D721Med (cell line): ENCODE measurements around the gene SCFD2.

Experiments
- DNase-seq: peaks from one replicate; pipeline ENCODE4 v3.0.0; 2011; ENCODE audit warnings: low spot score; ENCODE audit not compliant: insufficient read length
- FAIRE-seq: peaks from 2 replicates; lab custom pipeline; 2011; peaks lifted over from hg19 to GRCh38; lab: Jason Lieb, UNC
- CTCF ChIP-seq: IDR thresholded peaks from 2 replicates; pipeline ENCODE4 v1.5.1; 2012; ENCODE audit warnings: mild to moderate bottlenecking, control low read depth; ENCODE audit not compliant: insufficient read depth; ENCODE audit errors: missing control alignments

Gene SCFD2

GRCh38 chr4:52848254-52848653 lies 517.6 kb downstream of the SCFD2 start:
- FAIRE-seq (no peak), DNase-seq (no peak)

GRCh38 chr4:52846502-52846901 lies 519.4 kb downstream of the SCFD2 start:
- no peak for TF ChIP-seq CTCF
- FAIRE-seq = no peak
- no peak for DNase-seq

More at GRCh38 chr4:52848254-52848653, 517.6 kb downstream of the SCFD2 start:
- TF ChIP-seq CTCF = no peak

- FAIRE-seq (no peak), DNase-seq (no peak)
- no peak for TF ChIP-seq CTCF
Observed at GRCh38 chr4:52844596-52844995, 521.3 kb downstream of the SCFD2 start.

GRCh38 chr4:52843958-52844357 lies 521.9 kb downstream of the SCFD2 start:
- TF ChIP-seq CTCF = no peak
- FAIRE-seq = no peak

GRCh38 chr4:52843351-52843750 lies 522.5 kb downstream of the SCFD2 start:
- no peak for TF ChIP-seq CTCF
- DNase-seq (no peak), FAIRE-seq (no peak)

More at GRCh38 chr4:52843958-52844357, 521.9 kb downstream of the SCFD2 start:
- DNase-seq = no peak

GRCh38 chr4:52842792-52843191 lies 523.1 kb downstream of the SCFD2 start:
- no peak for FAIRE-seq
- DNase-seq = no peak
- no peak for TF ChIP-seq CTCF

GRCh38 chr4:52841682-52842456 lies 524.0 kb downstream of the SCFD2 start:
- no peak for TF ChIP-seq CTCF
- no peak for FAIRE-seq
- DNase-seq = no peak
